Mesothelial cell of epicardium (in vitro differentiated cells): ENCODE results near the gene FAM13C. TPM values are rescaled to one million over a fixed set of nuclear protein-coding genes. Genes with fewer than 3 reads are reported as not detected.

Source experiments
- DNase-seq, 2 experiments: peaks; one replicate each; pipeline ENCODE4 v3.0.0; 2021; ENCODE audit warnings: low spot score in 2 of 2; ENCODE audit not compliant: unreplicated experiment in 2 of 2
- H3K27ac Mint-ChIP-seq: 2 replicates; pipeline ENCODE4 v1.8.0; 2021; ENCODE audit warnings: mixed read lengths
- H3K27me3 Mint-ChIP-seq: 2 replicates; pipeline ENCODE4 v1.8.0; 2021; ENCODE audit warnings: low read depth, mixed read lengths
- H3K36me3 Mint-ChIP-seq: 2 replicates; pipeline ENCODE4 v1.8.0; 2021; ENCODE audit warnings: mixed read lengths
- H3K4me1 Mint-ChIP-seq: 2 replicates; pipeline ENCODE4 v1.8.0; 2021; ENCODE audit warnings: mixed read lengths
- H3K4me3 Mint-ChIP-seq: 2 replicates; pipeline ENCODE4 v1.8.0; 2021; ENCODE audit warnings: mild to moderate bottlenecking, moderate library complexity, mixed read lengths
- H3K9me3 Mint-ChIP-seq: 2 replicates; pipeline ENCODE4 v1.8.0; 2021; ENCODE audit warnings: mixed read lengths
- total RNA-seq: library from RNA; stranded (reverse); gene quantifications from 3 replicates; pipeline ENCODE4 v1.2.1, GENCODE V29; 2021
- TF ChIP-seq, protein P1 (sequence below): fragments of 200-600 bp; sonication (generic); IDR thresholded peaks from one replicate; pipeline ENCODE4 v1.5.0; 2021; ENCODE audit warnings: antibody characterized with exemption; ENCODE audit not compliant: unreplicated experiment

Gene FAM13C
- total RNA-seq, 1 donor from 2014 or later, result 7.3 TPM

DNA sequence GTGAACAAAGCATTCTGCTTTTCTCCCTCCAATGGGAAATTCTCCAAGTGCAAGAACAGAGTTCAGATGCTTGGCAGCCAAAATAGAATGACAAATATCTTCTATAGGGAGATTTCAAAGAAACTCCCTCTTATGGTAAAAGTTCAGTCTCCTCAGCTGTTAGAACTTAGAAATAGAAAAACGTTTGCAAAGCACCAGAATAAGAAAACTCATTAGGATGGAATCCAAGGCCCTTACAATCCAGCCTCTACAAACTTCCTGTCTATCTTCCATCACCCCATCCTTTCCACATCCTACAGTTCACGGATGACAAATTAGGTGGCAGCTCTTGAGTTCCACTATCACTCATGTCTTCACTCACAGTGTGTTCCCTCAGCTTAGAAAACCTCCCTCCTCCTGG lies 25.7 kb downstream of the FAM13C start:
- peaks cover 2% of the 10 kb centered on the region for H3K36me3 Mint-ChIP-seq
- H3K9me3 Mint-ChIP-seq, result peaks cover 9% of the 10 kb centered on the region
- no peak for DNase-seq
- H3K27me3 Mint-ChIP-seq, result no peaks in the 10 kb centered on the region
- no peak overlapping the region for H3K4me3 Mint-ChIP-seq
- TF ChIP-seq, protein P1, sequence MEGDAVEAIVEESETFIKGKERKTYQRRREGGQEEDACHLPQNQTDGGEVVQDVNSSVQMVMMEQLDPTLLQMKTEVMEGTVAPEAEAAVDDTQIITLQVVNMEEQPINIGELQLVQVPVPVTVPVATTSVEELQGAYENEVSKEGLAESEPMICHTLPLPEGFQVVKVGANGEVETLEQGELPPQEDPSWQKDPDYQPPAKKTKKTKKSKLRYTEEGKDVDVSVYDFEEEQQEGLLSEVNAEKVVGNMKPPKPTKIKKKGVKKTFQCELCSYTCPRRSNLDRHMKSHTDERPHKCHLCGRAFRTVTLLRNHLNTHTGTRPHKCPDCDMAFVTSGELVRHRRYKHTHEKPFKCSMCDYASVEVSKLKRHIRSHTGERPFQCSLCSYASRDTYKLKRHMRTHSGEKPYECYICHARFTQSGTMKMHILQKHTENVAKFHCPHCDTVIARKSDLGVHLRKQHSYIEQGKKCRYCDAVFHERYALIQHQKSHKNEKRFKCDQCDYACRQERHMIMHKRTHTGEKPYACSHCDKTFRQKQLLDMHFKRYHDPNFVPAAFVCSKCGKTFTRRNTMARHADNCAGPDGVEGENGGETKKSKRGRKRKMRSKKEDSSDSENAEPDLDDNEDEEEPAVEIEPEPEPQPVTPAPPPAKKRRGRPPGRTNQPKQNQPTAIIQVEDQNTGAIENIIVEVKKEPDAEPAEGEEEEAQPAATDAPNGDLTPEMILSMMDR, result no peak
- peaks cover 19% of the 10 kb centered on the region for H3K4me1 Mint-ChIP-seq
- peak overlapping the region; percentile 52 for H3K27ac Mint-ChIP-seq

DNA sequence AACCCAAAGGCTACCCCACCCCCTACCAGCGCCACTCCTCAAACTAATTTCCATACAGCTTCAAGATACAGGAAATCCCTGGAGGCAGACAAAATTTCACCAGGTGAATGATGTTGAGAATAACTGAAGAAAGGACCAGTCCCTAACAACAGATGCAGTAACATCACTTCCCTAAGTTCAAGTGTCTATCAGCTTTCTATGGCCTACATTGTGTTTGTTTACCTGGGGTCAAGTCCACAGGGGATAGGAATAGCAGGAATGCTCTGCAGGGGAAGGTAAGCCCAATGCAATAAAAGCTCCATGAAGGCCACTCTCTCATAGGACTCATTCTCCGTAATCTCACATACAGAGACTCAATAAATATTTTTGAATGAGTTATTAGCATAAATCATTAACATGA lies 26.9 kb downstream of the FAM13C start:
- Mint-ChIP-seq H3K36me3 (peaks cover 2% of the 10 kb centered on the region), H3K9me3 (peaks cover 9% of the 10 kb centered on the region), H3K4me1 (peaks cover 19% of the 10 kb centered on the region), H3K27ac (no peak overlapping the region), H3K27me3 (no peaks in the 10 kb centered on the region), H3K4me3 (no peak overlapping the region)
- TF ChIP-seq, protein P1, result no peak
- DNase-seq, result no peak

DNA sequence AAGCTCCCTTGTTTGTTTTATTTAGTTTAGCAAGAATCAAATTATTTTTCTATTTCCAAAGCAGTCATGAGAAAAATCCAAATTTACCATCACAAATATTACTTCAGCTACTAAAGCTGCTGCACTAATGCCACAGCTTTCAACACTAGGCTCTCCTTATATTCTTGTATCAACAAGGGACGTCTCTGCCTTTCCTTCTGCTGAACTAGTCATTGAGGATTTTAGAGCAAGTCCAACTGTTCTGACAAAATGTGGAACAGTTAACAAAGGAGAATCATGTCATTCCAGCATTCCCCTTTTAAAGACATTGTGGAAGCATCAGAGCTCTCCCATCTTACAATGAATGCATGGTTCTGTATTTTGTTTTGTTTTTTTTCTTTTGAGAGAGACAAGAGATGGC lies 28.6 kb downstream of the FAM13C start:
- TF ChIP-seq, protein P1, result no peak
- Mint-ChIP-seq H3K4me3 (no peak overlapping the region), H3K27ac (no peak overlapping the region), H3K36me3 (no peaks in the 10 kb centered on the region), H3K9me3 (peaks cover 5% of the 10 kb centered on the region), H3K4me1 (peaks cover 19% of the 10 kb centered on the region), H3K27me3 (no peaks in the 10 kb centered on the region)
- DNase-seq, result no peak

DNA sequence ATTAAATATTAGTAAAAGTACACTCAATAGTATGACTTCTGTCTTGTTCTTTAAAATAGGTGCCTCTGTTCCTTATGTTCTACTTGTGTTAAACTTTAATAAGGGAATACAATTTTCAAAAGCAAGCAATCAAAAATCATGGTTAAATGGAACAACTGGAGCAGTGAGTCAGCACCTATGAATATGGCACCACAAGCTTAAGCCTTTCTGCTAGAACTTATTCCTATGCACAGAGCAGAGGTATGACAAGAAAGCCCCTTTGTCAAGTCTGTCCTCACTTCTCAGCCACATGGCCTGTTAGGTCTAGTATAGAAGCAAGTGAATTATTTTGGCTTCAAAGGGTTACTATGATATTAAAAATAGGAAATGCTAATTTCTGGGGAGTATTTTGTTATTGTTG lies 29.8 kb downstream of the FAM13C start:
- Mint-ChIP-seq H3K4me3 (no peak overlapping the region), H3K4me1 (peaks cover 14% of the 10 kb centered on the region), H3K36me3 (no peaks in the 10 kb centered on the region), H3K27ac (no peak overlapping the region), H3K27me3 (no peaks in the 10 kb centered on the region), H3K9me3 (no peaks in the 10 kb centered on the region)
- TF ChIP-seq, protein P1, result no peak
- DNase-seq, result no peak

DNA sequence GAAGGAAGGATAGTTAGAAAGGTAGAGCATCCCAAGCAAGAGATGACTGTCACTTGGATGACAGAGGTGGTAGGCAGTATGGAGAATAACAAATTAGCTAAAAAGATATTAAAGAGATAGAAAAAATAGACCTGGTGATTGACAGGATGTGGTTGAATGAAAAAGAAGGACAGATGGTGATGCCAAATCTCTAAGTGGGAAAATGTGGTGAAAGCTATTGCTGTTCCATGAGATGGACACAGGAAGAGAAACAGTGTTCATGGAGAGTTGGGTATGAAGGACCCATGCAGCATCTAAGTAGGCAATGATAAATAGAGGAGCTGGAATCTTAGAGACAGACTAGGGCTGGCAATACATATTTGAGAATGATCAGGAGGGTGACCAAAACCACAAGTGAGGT lies 30.7 kb downstream of the FAM13C start:
- Mint-ChIP-seq H3K4me3 (no peak overlapping the region), H3K4me1 (peaks cover 6% of the 10 kb centered on the region), H3K27ac (no peak overlapping the region), H3K36me3 (no peaks in the 10 kb centered on the region), H3K27me3 (no peaks in the 10 kb centered on the region), H3K9me3 (no peaks in the 10 kb centered on the region)
- TF ChIP-seq, protein P1, result no peak
- DNase-seq, result no peak

DNA sequence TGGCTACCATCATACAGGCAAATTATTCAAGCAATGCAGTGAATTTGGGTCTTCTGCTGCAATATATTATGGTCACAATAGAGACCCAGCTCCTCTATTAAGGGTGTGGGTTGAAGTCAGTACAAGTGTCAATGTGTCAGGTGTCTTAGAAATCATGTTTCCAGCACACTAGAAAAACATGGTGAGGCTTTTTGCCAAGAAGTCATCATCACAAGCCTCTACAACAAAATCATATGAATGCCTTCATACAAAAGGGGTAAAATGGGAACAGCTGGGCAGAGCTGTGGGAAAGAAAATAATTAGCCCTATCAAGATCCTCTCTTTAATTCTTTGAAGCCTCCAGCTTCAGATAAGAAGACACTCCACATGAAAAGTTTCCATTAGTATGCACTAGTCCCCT lies 37.2 kb downstream of the FAM13C start:
- no peaks in the 10 kb centered on the region for H3K27me3 Mint-ChIP-seq
- peaks cover 8% of the 10 kb centered on the region for H3K9me3 Mint-ChIP-seq
- no peak overlapping the region for H3K4me3 Mint-ChIP-seq
- peaks cover 6% of the 10 kb centered on the region for H3K36me3 Mint-ChIP-seq
- no peak overlapping the region for H3K27ac Mint-ChIP-seq
- no peak for DNase-seq
- peaks cover 20% of the 10 kb centered on the region for H3K4me1 Mint-ChIP-seq
- TF ChIP-seq, protein P1, result no peak
